Neural cell (in vitro differentiated cells): ENCODE data around the gene MLIP. TPM values are rescaled to one million over a fixed set of nuclear protein-coding genes. Genes with fewer than 3 reads are reported as not detected.

Experiments
- H2AFZ ChIP-seq: fragments of 200-600, 300-800 bp; sonication (generic), shearing (Covaris generic); 2 replicates; pipeline ENCODE4 v1.6.0; 2014; ENCODE audit warnings: low read depth, mild to moderate bottlenecking, antibody characterized with exemption, low read length, moderate library complexity
- H3F3A ChIP-seq: fragments of 200-600 bp; shearing (Covaris generic); 2 replicates; pipeline ENCODE4 v1.6.1; 2016; ENCODE audit warnings: mild to moderate bottlenecking, moderate library complexity, mixed read lengths, antibody characterized with exemption, low read length; ENCODE audit not compliant: insufficient read depth, poor library complexity, severe bottlenecking
- H3K27ac ChIP-seq: fragments of 200-600, 300-800 bp; sonication (generic), shearing (Covaris generic); 2 replicates; pipeline ENCODE4 v1.5.1; 2014; ENCODE audit warnings: mild to moderate bottlenecking, low read length, moderate library complexity
- H3K27me3 ChIP-seq: fragments of 300-800, 200-600 bp; sonication (generic), shearing (Covaris generic); 2 replicates; pipeline ENCODE4 v1.6.0; 2014; ENCODE audit warnings: mild to moderate bottlenecking, low read depth, low read length, moderate library complexity; ENCODE audit not compliant: insufficient read depth
- H3K36me3 ChIP-seq: fragments of 300-800, 200-600 bp; sonication (generic), shearing (Covaris generic); 2 replicates; pipeline ENCODE4 v1.5.1; 2014; ENCODE audit warnings: mild to moderate bottlenecking, antibody characterized with exemption, low read length, moderate library complexity; ENCODE audit not compliant: insufficient read depth
- H3K4me2 ChIP-seq: fragments of 300-800, 200-600 bp; sonication (generic), shearing (Covaris generic); 2 replicates; pipeline ENCODE4 v1.6.0; 2014; ENCODE audit warnings: mild to moderate bottlenecking, low read length
- H3K4me3 ChIP-seq: fragments of 300-800, 200-600 bp; sonication (generic), shearing (Covaris generic); 2 replicates; pipeline ENCODE4 v1.5.1; 2014; ENCODE audit warnings: mild to moderate bottlenecking, low read length, moderate library complexity
- H3K79me2 ChIP-seq: fragments of 200-600 bp; shearing (Covaris generic); replicated peaks from 2 replicates; pipeline ENCODE4 v1.6.0; 2014; ENCODE audit warnings: mild to moderate bottlenecking, low read length, moderate library complexity; ENCODE audit not compliant: insufficient read depth
- H3K9ac ChIP-seq: fragments of 300-800, 200-600 bp; sonication (generic), shearing (Covaris generic); 2 replicates; pipeline ENCODE4 v1.6.1; 2016; ENCODE audit warnings: mild to moderate bottlenecking, low read length, mixed read lengths
- H3K9me2 ChIP-seq: fragments of 200-600 bp; shearing (Covaris generic); 2 replicates; pipeline ENCODE4 v1.6.1; 2016; ENCODE audit warnings: mild to moderate bottlenecking, low read length, mixed read lengths; ENCODE audit not compliant: insufficient read depth
- H3K9me3 ChIP-seq: fragments of 200-600, 300-800 bp; sonication (generic), shearing (Covaris generic); 2 replicates; pipeline ENCODE4 v1.6.1; 2016; ENCODE audit warnings: mild to moderate bottlenecking, mixed run types, low read length, moderate library complexity, mixed read lengths
- H4K20me1 ChIP-seq: fragments of 200-600 bp; shearing (Covaris generic); 2 replicates; pipeline ENCODE4 v1.6.1; 2016; ENCODE audit warnings: mild to moderate bottlenecking, mixed run types; ENCODE audit not compliant: insufficient read depth
- EP300 ChIP-seq: fragments of 450-650 bp; conservative IDR thresholded peaks from 2 replicates; pipeline ENCODE4 v1.6.1; 2014; ENCODE audit warnings: antibody characterized with exemption, mild to moderate bottlenecking, moderate library complexity; ENCODE audit not compliant: poor library complexity, severe bottlenecking
- EZH2 ChIP-seq: fragments of 200-600, 300-800 bp; shearing (Covaris generic), sonication (generic); IDR thresholded peaks from 2 replicates; pipeline ENCODE4 v1.6.1; 2014; ENCODE audit warnings: antibody characterized with exemption, low read length, borderline replicate concordance, mild to moderate bottlenecking; ENCODE audit not compliant: insufficient read depth, poor library complexity, severe bottlenecking
- MXI1 ChIP-seq: fragments of 450-650 bp; conservative IDR thresholded peaks from 2 replicates; pipeline ENCODE4 v1.6.1; 2014; ENCODE audit warnings: antibody characterized with exemption, mild to moderate bottlenecking; ENCODE audit not compliant: poor library complexity, severe bottlenecking
- POLR2AphosphoS5 ChIP-seq: IDR thresholded peaks from 2 replicates; pipeline ENCODE4 v1.6.1; 2012
- RAD21 ChIP-seq: fragments of 450-650 bp; conservative IDR thresholded peaks from 2 replicates; pipeline ENCODE4 v1.6.1; 2014; ENCODE audit warnings: antibody characterized with exemption, mild to moderate bottlenecking, moderate library complexity
- SMC3 ChIP-seq: fragments of 450-650 bp; conservative IDR thresholded peaks from 2 replicates; pipeline ENCODE4 v1.6.1; 2014; ENCODE audit warnings: antibody characterized with exemption, mild to moderate bottlenecking, moderate library complexity; ENCODE audit not compliant: poor library complexity
- TAF1 ChIP-seq: IDR thresholded peaks from 2 replicates; pipeline ENCODE4 v1.6.1; 2012; ENCODE audit warnings: low read depth
- polyA plus RNA-seq: library from polyadenylated mRNA; depleted of rRNA; stranded (reverse); fragments of >200 nt; gene quantifications from 2 replicates; pipeline ENCODE4 v1.2.3, GENCODE V29; 2014
- TF ChIP-seq, protein P1 (sequence below): IDR thresholded peaks from 2 replicates; pipeline ENCODE4 v1.6.1; 2012; ENCODE audit warnings: borderline replicate concordance
- TF ChIP-seq, protein P2 (sequence below): fragments of 450-650 bp; IDR thresholded peaks from 2 replicates; pipeline ENCODE4 v1.5.1; 2014; ENCODE audit warnings: antibody characterized with exemption, mild to moderate bottlenecking, moderate library complexity; ENCODE audit not compliant: poor library complexity, severe bottlenecking

Gene MLIP
- polyA plus RNA-seq, 1 donor from 2014 or later, result not detected

DNA sequence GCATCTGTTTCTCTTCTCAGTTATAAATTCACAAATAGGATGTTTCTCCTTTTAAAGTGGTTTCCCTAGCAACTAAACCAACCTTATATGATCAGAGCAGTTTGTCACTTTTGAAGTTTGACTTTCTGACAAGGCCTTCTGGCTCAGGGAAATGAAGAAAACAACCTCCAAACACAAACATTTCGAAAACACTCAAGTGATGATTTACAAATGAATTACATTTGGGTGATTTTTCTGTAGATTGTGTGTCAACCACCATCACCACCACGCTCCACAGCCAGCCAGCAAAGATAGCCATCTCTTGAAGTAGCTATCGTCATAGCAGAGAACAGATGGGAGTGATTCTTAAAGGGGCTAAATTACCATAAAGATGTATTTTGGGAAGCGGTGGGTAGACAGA lies 16.5 kb upstream of the MLIP start:
- Histone ChIP-seq H3K79me2 (no peaks in the 10 kb centered on the region), H3K4me2 (no peak overlapping the region), H3K27ac (no peak overlapping the region), H4K20me1 (no peaks in the 10 kb centered on the region), H3K9ac (no peak overlapping the region), H3K9me3 (no peaks in the 10 kb centered on the region), H3K4me3 (no peak overlapping the region), H3F3A (no peaks in the 10 kb centered on the region), H3K36me3 (no peaks in the 10 kb centered on the region), H3K9me2 (no peaks in the 10 kb centered on the region), H2AFZ (no peak overlapping the region), H3K27me3 (no peaks in the 10 kb centered on the region)
- TF ChIP-seq POLR2AphosphoS5 (no peak), TAF1 (no peak), SMC3 (no peak), EP300 (no peak), EZH2 (no peak), MXI1 (no peak), RAD21 (no peak)
- TF ChIP-seq, protein P1, sequence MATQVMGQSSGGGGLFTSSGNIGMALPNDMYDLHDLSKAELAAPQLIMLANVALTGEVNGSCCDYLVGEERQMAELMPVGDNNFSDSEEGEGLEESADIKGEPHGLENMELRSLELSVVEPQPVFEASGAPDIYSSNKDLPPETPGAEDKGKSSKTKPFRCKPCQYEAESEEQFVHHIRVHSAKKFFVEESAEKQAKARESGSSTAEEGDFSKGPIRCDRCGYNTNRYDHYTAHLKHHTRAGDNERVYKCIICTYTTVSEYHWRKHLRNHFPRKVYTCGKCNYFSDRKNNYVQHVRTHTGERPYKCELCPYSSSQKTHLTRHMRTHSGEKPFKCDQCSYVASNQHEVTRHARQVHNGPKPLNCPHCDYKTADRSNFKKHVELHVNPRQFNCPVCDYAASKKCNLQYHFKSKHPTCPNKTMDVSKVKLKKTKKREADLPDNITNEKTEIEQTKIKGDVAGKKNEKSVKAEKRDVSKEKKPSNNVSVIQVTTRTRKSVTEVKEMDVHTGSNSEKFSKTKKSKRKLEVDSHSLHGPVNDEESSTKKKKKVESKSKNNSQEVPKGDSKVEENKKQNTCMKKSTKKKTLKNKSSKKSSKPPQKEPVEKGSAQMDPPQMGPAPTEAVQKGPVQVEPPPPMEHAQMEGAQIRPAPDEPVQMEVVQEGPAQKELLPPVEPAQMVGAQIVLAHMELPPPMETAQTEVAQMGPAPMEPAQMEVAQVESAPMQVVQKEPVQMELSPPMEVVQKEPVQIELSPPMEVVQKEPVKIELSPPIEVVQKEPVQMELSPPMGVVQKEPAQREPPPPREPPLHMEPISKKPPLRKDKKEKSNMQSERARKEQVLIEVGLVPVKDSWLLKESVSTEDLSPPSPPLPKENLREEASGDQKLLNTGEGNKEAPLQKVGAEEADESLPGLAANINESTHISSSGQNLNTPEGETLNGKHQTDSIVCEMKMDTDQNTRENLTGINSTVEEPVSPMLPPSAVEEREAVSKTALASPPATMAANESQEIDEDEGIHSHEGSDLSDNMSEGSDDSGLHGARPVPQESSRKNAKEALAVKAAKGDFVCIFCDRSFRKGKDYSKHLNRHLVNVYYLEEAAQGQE, result no peak
- TF ChIP-seq, protein P2, sequence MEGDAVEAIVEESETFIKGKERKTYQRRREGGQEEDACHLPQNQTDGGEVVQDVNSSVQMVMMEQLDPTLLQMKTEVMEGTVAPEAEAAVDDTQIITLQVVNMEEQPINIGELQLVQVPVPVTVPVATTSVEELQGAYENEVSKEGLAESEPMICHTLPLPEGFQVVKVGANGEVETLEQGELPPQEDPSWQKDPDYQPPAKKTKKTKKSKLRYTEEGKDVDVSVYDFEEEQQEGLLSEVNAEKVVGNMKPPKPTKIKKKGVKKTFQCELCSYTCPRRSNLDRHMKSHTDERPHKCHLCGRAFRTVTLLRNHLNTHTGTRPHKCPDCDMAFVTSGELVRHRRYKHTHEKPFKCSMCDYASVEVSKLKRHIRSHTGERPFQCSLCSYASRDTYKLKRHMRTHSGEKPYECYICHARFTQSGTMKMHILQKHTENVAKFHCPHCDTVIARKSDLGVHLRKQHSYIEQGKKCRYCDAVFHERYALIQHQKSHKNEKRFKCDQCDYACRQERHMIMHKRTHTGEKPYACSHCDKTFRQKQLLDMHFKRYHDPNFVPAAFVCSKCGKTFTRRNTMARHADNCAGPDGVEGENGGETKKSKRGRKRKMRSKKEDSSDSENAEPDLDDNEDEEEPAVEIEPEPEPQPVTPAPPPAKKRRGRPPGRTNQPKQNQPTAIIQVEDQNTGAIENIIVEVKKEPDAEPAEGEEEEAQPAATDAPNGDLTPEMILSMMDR, result no peak

DNA sequence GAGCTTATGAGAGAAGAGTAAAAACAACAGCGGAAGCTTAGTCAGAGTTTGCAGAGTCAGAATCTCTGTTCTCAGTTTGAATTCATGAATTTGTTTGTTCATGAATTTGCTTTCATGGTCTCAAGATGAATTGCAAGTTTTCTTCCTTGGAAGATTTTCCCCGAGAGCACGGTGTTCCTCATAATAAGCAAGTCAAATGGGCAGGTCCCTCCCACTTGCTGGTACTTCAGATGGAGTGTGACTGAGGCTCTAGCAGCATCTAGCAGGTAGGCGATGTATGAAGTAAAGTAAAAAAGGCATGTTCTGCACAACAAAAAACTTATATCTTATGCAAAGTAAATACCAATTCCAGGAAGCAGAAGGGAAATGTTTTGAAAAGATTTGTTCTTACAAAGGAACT lies 15.5 kb upstream of the MLIP start:
- Histone ChIP-seq H3K9me2 (no peaks in the 10 kb centered on the region), H3K36me3 (no peaks in the 10 kb centered on the region), H3F3A (no peaks in the 10 kb centered on the region), H3K4me2 (no peak overlapping the region), H2AFZ (no peak overlapping the region), H3K27me3 (no peaks in the 10 kb centered on the region), H3K4me3 (no peak overlapping the region), H4K20me1 (no peaks in the 10 kb centered on the region), H3K79me2 (no peaks in the 10 kb centered on the region), H3K9ac (no peak overlapping the region), H3K9me3 (no peaks in the 10 kb centered on the region), H3K27ac (no peak overlapping the region)
- TF ChIP-seq, protein P1, result no peak
- TF ChIP-seq POLR2AphosphoS5 (no peak), EP300 (no peak), MXI1 (no peak), RAD21 (no peak), TAF1 (no peak), EZH2 (no peak), SMC3 (no peak)
- TF ChIP-seq, protein P2, result no peak
